HG02610 (cell line): ENCODE data around the gene SMCO1.
A peak's percentile ranks its signal among the peaks of the same experiment; 100 is the strongest.
"Not testable (repeated sequence)": the region's sequence is repeated elsewhere in the genome, so short reads cannot be mapped to it uniquely, and the experiment has no call there.

Source experiments
- ATAC-seq: cut with Tn5 transposase; IDR thresholded peaks from one replicate; pipeline ENCODE4 v1.9.1; 2021; ENCODE audit warnings: mild to moderate bottlenecking, moderate library complexity; ENCODE audit not compliant: unreplicated experiment

Gene SMCO1

DNA sequence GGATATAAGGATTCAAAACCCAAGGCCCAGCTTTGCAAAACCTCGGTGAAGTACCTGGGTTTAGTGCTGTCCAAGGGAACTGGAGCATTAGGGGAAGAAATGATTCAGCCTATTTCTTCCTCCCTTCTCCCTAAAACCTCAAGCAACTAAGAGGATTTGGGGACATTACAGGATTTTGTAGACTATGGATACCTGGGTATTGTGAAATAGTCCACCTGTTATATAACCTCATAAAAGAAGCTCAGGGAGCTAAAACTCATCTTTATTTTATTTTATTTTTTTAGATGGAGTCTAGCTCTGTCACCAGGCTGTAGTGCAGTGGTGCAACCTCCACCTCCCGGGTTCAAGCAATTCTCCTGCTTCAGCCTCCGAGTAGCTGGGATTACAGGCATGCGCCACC is 8.7 kb upstream of the SMCO1 start:
- no peak for ATAC-seq

DNA sequence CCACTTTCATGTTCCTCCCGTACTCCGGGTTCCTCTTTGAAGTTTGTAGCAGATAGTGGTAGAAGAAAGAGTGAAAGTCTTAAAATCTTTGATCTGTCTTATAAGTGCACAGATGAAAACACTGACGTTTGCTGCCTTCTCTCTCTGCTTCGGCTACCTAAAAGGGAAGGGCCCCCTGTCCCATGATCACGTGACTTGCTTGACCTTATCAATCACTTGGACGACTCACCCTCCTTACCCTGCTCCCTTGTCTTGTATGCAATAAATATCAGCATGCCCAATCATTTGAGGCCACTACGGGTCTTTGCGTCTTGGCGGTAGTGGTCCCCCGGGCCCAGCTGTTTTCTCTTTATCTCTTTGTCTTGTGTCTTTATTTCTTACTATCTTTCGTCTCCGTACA is 6.1 kb upstream of the SMCO1 start:
- not testable (repeated sequence) for ATAC-seq

DNA sequence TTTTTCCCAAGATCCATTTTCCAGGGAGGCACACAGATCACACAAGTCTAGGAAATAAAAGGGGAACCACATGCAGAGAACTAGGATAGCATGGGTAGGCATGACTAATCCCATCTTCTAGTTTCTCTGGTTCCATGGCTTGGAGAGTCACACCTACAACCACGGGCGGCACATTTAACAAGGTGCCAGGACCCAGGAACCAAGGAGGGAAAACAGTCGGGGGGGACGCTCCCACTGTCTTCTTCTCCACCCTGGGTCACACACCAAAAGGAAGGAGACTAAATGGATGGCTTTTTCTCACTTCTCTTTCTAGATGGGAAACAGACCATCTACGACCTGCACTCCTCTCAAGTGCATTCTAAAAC is 4.6 kb upstream of the SMCO1 start:
- ATAC-seq = no peak

DNA sequence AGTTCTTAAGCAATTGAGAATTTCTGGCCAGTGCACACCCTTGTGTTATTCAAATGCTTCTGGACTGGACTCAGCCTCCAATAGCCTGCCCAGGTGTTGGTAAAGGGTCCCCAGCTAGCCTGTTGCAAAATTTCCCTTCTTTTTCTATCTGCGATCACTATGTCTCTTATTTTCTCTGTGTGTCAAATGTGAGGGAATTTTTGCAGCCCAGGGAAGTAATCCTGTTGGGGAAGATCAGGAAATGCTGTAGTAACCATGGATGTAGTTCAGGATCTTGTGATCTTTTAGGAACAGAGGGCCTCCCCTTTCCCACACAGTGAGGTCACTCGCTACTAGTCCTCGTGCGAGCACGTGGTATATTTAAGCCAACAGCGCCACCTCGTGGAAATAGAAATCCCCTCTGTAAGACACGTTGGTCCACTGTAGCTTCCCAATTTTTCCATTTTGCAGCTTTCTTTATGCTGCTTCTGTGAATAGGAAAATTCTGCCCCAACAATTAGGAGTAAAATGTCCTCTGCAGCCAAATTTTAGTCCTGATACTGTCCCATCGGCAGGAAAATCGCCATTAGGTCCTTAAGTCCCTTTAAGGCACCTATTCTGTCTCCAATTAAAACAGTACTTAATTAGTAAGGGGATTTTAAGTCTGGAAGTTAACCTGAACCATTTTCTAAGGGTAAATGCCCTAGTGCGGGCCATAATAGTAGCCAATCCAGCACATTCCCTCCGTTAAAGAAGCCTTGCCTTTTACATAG is 4.0 kb upstream of the SMCO1 start:
- no peak for ATAC-seq

- no peak for ATAC-seq
Measured at GRCh38 chr3:196517919-196518318, 2.8 kb upstream of the SMCO1 start.

DNA sequence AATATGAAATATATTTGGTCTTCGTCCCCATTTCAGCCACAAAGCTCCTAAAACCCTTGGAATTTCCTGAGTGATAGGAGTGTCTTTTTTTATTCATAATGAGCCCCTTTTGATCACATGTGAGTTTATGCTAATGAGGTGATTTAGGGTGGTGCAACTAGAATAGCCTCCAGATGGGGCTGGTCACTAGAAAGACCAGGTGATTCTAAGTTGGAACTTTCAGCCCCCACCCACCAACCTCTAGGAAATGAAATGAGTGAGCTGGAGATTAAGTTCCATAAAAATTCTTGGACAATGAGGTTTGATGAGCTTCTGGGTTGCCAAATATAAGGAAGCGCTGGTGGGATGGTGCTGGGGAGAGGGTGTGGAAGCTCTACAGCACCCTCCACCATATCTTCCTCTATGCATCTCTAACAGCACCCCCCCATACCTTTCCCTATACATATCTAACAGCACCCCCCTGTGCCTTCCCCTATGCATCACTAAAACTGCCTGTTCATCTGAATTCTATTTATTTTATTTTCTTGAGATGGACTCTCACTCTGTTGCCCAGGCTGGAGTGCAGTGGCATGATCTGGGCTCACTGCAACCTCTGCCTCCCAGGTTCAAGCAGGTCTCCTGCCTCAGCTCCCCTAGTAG is 2.1 kb upstream of the SMCO1 start:
- ATAC-seq = no peak

GRCh38 chr3:196514350-196514716 is 813 bp downstream of the SMCO1 start:
- no peak for ATAC-seq

GRCh38 chr3:196513697-196514349 is 1.3 kb downstream of the SMCO1 start:
- no peak for ATAC-seq

DNA sequence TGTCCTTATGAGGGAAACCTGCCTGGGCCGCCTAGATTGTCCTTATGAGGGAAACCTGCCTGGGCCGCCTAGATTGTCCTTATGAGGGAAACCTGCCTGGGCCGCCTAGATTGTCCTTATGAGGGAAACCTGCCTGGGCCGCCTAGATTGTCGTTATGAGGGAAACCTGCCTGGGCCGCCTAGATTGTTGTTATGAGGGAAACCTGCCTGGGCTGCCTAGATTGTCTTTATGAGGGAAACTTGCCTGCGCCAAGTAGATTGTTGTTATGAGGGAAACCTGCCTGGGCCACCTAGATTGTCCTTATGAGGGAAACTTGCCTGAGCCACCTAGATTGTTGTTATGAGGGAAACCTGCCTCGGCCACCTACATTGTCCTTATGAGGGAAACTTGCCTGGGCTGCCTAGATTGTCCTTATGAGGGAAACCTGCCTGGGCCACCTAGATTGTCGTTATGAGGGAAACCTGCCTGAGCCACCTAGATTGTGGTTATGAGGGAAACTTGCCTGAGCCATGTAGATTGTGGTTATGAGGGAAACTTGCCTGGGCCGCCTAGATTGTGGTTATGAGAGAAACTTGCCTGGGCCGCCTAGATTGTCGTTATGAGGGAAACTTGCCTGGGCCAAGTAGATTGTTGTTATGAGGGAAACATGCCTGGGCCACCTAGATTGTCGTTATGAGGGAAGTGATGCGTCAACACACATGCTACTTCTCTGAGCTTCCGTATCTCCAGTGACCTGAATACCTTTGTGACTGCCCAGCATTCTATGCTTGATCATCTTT is 3.3 kb downstream of the SMCO1 start:
- not testable (repeated sequence) for ATAC-seq

- not testable (repeated sequence) for ATAC-seq
Measured at GRCh38 chr3:196511108-196511507, 4.0 kb downstream of the SMCO1 start.

DNA sequence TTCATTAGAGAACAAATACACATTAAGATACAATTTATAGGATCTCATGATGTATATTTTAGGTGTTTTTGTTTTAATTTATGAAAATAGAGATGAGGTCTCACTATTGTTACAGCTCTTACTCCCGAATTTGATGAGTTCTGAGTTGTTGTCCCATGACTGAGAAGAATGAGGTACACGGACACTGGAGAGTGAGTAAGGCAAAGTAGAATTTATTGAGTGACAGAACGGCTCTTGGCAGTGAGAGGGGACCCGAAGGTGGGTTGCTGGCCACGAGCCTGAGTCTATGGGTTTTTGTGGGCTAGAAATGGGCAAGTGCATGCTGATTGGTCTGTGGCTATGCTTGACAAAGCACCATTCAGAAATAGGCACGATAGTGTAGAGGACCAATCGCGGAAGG is 8.5 kb downstream of the SMCO1 start:
- no peak for ATAC-seq

DNA sequence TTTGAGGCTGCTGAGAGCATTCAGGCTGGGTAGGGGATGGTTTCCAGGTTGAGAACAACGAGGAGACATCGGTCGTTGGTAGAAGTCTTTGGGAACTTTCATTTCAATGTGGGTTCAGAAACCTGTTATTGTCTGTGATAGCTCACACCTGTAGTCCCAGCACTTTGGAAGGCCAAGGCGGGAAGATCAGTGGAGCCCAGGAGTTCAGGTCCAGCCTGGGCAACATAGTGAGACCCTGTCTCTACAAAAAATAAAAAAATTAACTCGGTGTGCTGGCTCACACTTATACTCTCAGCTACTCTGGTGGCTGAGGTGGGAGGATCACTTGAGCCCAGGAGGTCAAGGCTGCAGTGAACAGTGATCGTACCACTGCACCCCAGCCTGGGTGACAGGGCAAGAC is 10.6 kb downstream of the SMCO1 start:
- no peak for ATAC-seq

GRCh38 chr3:196504077-196504398 is 11.1 kb downstream of the SMCO1 start:
- ATAC-seq = not testable (repeated sequence)

DNA sequence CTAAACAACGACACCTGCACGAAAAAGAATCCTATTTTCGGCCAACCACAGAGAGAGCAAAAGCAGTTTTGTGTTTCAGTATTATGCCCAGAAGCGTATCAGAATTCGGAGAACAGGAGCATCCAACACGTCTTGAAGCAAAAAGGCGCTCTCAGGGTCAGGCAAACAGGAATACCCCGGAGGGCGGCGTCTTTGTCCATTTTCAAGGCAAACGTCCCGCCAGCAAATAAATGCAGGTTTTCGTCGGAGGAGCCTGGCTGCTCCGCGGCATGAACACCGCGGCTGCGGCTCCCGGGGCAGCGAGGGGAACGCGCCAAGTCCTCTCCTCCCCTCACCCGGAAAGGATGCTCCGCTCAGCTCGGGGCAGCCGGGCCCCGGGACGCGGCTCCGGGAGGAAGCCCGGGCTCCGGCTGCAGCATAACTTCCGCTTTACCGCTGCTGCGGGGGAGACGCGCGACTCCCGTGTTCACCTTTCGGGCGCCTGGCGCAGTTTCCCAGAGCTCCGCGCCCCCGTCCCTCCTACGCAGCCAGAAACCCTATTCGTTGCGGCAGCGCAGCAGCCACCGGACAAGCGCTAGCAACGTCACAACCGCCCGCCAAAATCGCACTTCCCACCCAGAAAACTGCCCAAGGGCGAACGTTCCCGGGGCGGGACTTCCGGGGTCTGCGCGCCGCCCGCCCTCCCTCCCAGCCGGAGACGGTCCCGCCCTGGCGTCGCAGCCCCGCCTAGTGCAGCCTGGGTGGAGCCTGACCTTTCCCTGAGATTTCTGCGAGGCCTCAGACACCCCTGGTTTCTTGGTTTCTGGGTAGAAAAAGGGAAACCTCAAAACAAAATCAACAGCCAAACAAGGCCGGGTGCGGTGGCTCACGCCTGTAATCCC is 11.7 kb downstream of the SMCO1 start, which contains the start of gene RNF168:
RNF168 (minus strand) TSS at position 573 of the 881 bp plus-strand sequence. CDS start 595 bp downstream, outside the sequence.
- peak; percentile 80 for ATAC-seq

DNA sequence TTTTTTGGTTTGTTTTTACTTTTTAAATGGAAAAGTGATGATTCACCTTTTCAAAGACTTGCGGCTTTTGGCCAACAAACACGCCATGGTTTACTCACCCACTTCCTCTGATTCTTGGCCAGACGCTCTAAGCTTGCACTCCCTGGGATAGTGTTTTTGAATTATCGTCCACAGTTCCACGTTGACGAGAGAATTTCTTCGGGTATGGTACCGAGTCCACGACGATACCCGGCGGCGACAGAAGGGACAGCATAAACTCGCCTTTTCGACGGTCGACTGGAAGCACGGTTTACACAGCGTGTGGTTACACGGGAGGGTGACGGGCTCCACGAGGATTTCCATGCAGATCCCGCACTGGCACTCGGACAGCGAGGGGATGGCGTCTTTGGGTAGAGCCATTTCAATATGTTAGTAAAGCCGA is 12.4 kb downstream of the SMCO1 start:
- ATAC-seq = no peak

GRCh38 chr3:196501316-196502044 is 13.7 kb downstream of the SMCO1 start:
- no peak for ATAC-seq

GRCh38 chr3:196499807-196500524 is 15.2 kb downstream of the SMCO1 start:
- no peak for ATAC-seq

DNA sequence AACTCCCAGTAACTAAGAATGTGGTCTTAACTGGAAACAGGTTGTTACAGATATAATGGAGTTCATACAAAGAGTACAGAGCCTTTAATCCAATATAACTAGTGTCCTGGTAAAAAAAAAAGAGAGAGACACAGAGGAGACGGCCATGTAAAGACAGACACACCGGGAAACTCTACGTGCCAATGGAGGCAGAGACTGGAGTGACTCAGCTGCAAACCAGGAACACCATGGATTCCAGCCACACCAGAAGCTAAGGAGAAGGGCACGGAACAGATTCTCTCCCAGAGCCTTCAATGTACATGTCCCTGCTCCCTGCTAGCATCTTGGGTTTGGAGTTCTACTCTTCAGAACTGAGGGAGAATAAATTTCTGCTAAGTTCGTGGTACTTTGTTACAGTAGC is 16.1 kb downstream of the SMCO1 start:
- no peak for ATAC-seq

DNA sequence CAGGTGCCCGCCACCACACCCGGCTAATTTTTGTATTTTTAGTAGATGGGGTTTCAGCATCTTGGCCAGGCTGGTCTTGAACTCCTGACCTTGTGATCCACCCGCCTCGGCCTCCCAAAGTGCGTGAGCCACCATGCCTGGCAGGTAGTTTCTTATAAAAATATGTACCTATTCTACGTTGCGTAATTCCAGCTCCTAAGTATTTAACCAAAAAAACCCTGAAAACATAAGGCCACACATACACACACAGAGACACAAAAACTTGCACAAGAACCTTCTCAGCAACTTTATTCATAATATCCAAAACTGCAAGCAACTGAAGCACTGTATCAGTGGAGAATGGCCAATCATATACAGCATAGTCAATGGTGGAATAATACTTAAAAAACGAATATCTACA is 16.8 kb downstream of the SMCO1 start:
- ATAC-seq = no peak
